ENCODE results near the gene RCOR3.
"Not testable (repeated sequence)": the region's sequence is repeated elsewhere in the genome, so short reads cannot be mapped to it uniquely, and the experiment has no call there.

RCOR3 gene

GRCh38 chr1:211343607-211344006 is 84.4 kb downstream of the RCOR3 start:
- DNase-seq = no peak

GRCh38 chr1:211344152-211344618 is 85.0 kb downstream of the RCOR3 start:
- no peak for DNase-seq

GRCh38 chr1:211345719-211346118 is 86.6 kb downstream of the RCOR3 start:
- DNase-seq = no peak

- no peak for DNase-seq
These were observed 88.1 kb downstream of the RCOR3 start for GRCh38 chr1:211347077-211347844.

GRCh38 chr1:211348547-211348946 is 89.4 kb downstream of the RCOR3 start:
- no peak for DNase-seq

GRCh38 chr1:211349741-211350140 is 90.6 kb downstream of the RCOR3 start:
- no peak for DNase-seq

- not testable (repeated sequence) for DNase-seq
These were observed 92.9 kb downstream of the RCOR3 start for GRCh38 chr1:211352055-211352454.

- no peak for DNase-seq
These were observed 93.3 kb downstream of the RCOR3 start for GRCh38 chr1:211352465-211352864.

- no peak for DNase-seq
These were observed 93.9 kb downstream of the RCOR3 start for GRCh38 chr1:211352985-211353515.

GRCh38 chr1:211353562-211354212 is 94.5 kb downstream of the RCOR3 start:
- DNase-seq = no peak

GRCh38 chr1:211355873-211356272 is 96.7 kb downstream of the RCOR3 start:
- no peak for DNase-seq

GRCh38 chr1:211356723-211357407 is 97.7 kb downstream of the RCOR3 start:
- DNase-seq = no peak

- no peak for DNase-seq
These were observed 99.5 kb downstream of the RCOR3 start for GRCh38 chr1:211358685-211359084.

GRCh38 chr1:211359876-211360275 is 100.7 kb downstream of the RCOR3 start:
- DNase-seq = no peak

- DNase-seq = no peak
These were observed 102.0 kb downstream of the RCOR3 start for GRCh38 chr1:211361202-211361601.

Measured in NCI-H1105 (cell line).